ENCODE measurements around the gene LSP1. TPM values are rescaled to one million over a fixed set of nuclear protein-coding genes. Genes with fewer than 3 reads are reported as not detected.
"Not testable (repeated sequence)": the region's sequence is repeated elsewhere in the genome, so short reads cannot be mapped to it uniquely, and the experiment has no call there.

LSP1 gene
- polyA plus RNA-seq, 4 donors, result 4.5 to 45.1 (median 22.3) TPM

GRCh38 chr11:1812801-1813200 is 40.1 kb upstream of the LSP1 start:
- H3K4me1 ChIP-seq (ENCODE audit: control insufficient read depth in 3 of 3, insufficient read depth in 2 of 3, low read depth in 1 of 3, low read length in 2 of 3), result peaks cover 0 to 2% (median 0%) of the 10 kb centered on the region in 3 donors
- 79 to 93% (median 93%) methylated on average over 15 of the region's 15 CpGs for WGBS, 3 donors
- no peak for DNase-seq
- H3K4me3 ChIP-seq (ENCODE audit: low read depth in 1 of 3, low read length in 3 of 3), result no peak overlapping the region
- FAIRE-seq, result no peak
- no peak overlapping the region for H3K27ac ChIP-seq (ENCODE audit: low read depth in 1 of 3, low read length in 2 of 3)
- peaks cover 0 to 7% (median 0%) of the 10 kb centered on the region in 3 donors for H3K27me3 ChIP-seq (ENCODE audit: control insufficient read depth in 3 of 3, insufficient read depth in 3 of 3, low read length in 3 of 3)
- no peaks in the 10 kb centered on the region for H3K36me3 ChIP-seq (ENCODE audit: control insufficient read depth in 3 of 3, insufficient read depth in 2 of 3, low read depth in 1 of 3, low read length in 3 of 3)
- peaks cover 0 to 14% of the 10 kb centered on the region in 2 donors for H3K9me3 ChIP-seq (ENCODE audit: control insufficient read depth in 2 of 2, insufficient read depth in 1 of 2, low read depth in 1 of 2, low read length in 1 of 2)

DNA sequence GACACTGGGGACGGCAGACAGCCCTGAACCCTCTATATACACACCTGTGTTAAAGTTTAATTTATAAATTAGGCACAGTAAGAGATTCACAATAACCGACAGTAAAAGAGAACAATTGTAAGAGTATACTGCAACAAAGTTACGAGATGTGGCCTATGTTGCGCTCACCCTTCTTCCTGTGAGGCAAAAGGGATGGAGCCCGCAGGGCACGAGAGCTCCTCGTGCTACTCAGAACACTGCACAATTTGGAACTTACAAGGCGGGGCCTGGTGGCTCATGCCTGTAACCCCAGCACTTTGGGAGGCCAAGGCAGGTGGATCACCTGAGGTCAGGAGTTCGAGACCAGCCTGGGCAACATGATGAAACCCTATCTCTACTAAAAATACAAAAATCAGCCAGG is 39.5 kb upstream of the LSP1 start:
- 86 to 92% (median 87%) methylated on average over 9 of the region's 9 CpGs for WGBS, 3 donors
- not testable (repeated sequence) for H3K36me3 ChIP-seq (ENCODE audit: control insufficient read depth in 3 of 3, insufficient read depth in 2 of 3, low read depth in 1 of 3, low read length in 3 of 3); FAIRE-seq; H3K4me3 ChIP-seq (ENCODE audit: low read depth in 1 of 3, low read length in 3 of 3); H3K27me3 ChIP-seq (ENCODE audit: control insufficient read depth in 3 of 3, insufficient read depth in 3 of 3, low read length in 3 of 3); DNase-seq; H3K4me1 ChIP-seq (ENCODE audit: control insufficient read depth in 3 of 3, insufficient read depth in 2 of 3, low read depth in 1 of 3, low read length in 2 of 3); H3K27ac ChIP-seq (ENCODE audit: low read depth in 1 of 3, low read length in 2 of 3)
- peaks cover 0 to 18% of the 10 kb centered on the region in 2 donors for H3K9me3 ChIP-seq (ENCODE audit: control insufficient read depth in 2 of 2, insufficient read depth in 1 of 2, low read depth in 1 of 2, low read length in 1 of 2)

- no peak for FAIRE-seq
- 80 to 86% (median 83%) methylated on average over 9 to 10 of the region's 10 CpGs for WGBS, 3 donors
- Histone ChIP-seq H3K4me1 (ENCODE audit: control insufficient read depth in 3 of 3, insufficient read depth in 2 of 3, low read depth in 1 of 3, low read length in 2 of 3) (no peaks in the 10 kb centered on the region), H3K9me3 (ENCODE audit: control insufficient read depth in 2 of 2, insufficient read depth in 1 of 2, low read depth in 1 of 2, low read length in 1 of 2) (peaks cover 0 to 24% of the 10 kb centered on the region in 2 donors), H3K27me3 (ENCODE audit: control insufficient read depth in 3 of 3, insufficient read depth in 3 of 3, low read length in 3 of 3) (peaks cover 0 to 4% (median 0%) of the 10 kb centered on the region in 3 donors), H3K4me3 (ENCODE audit: low read depth in 1 of 3, low read length in 3 of 3) (no peak overlapping the region), H3K36me3 (ENCODE audit: control insufficient read depth in 3 of 3, insufficient read depth in 2 of 3, low read depth in 1 of 3, low read length in 3 of 3) (no peaks in the 10 kb centered on the region), H3K27ac (ENCODE audit: low read depth in 1 of 3, low read length in 2 of 3) (no peak overlapping the region)
- DNase-seq, result no peak
These were observed 38.2 kb upstream of the LSP1 start for GRCh38 chr11:1814691-1815090.

GRCh38 chr11:1815311-1815710 is 37.6 kb upstream of the LSP1 start:
- DNase-seq, result no peak
- no peak for FAIRE-seq
- 87 to 92% (median 87%) methylated on average over 8 of the region's 8 CpGs for WGBS, 3 donors

GRCh38 chr11:1815751-1816150 is 37.1 kb upstream of the LSP1 start:
- H3K9me3 ChIP-seq (ENCODE audit: control insufficient read depth in 2 of 2, insufficient read depth in 1 of 2, low read depth in 1 of 2, low read length in 1 of 2), result peaks cover 0 to 23% of the 10 kb centered on the region in 2 donors
- no peak for FAIRE-seq
- 79 to 84% (median 81%) methylated on average over 7 of the region's 7 CpGs for WGBS, 3 donors
- no peak for DNase-seq
- no peaks in the 10 kb centered on the region for H3K4me1 ChIP-seq (ENCODE audit: control insufficient read depth in 3 of 3, insufficient read depth in 2 of 3, low read depth in 1 of 3, low read length in 2 of 3)
- no peak overlapping the region for H3K4me3 ChIP-seq (ENCODE audit: low read depth in 1 of 3, low read length in 3 of 3)
- H3K27me3 ChIP-seq (ENCODE audit: control insufficient read depth in 3 of 3, insufficient read depth in 3 of 3, low read length in 3 of 3), result peaks cover 0 to 2% (median 0%) of the 10 kb centered on the region in 3 donors
- H3K27ac ChIP-seq (ENCODE audit: low read depth in 1 of 3, low read length in 2 of 3), result no peak overlapping the region
- no peaks in the 10 kb centered on the region for H3K36me3 ChIP-seq (ENCODE audit: control insufficient read depth in 3 of 3, insufficient read depth in 2 of 3, low read depth in 1 of 3, low read length in 3 of 3)

More at GRCh38 chr11:1815311-1815710, 37.6 kb upstream of the LSP1 start:
- Histone ChIP-seq H3K4me1 (ENCODE audit: control insufficient read depth in 3 of 3, insufficient read depth in 2 of 3, low read depth in 1 of 3, low read length in 2 of 3) (no peaks in the 10 kb centered on the region), H3K9me3 (ENCODE audit: control insufficient read depth in 2 of 2, insufficient read depth in 1 of 2, low read depth in 1 of 2, low read length in 1 of 2) (peaks cover 0 to 23% of the 10 kb centered on the region in 2 donors), H3K27ac (ENCODE audit: low read depth in 1 of 3, low read length in 2 of 3) (no peak overlapping the region), H3K4me3 (ENCODE audit: low read depth in 1 of 3, low read length in 3 of 3) (no peak overlapping the region), H3K36me3 (ENCODE audit: control insufficient read depth in 3 of 3, insufficient read depth in 2 of 3, low read depth in 1 of 3, low read length in 3 of 3) (no peaks in the 10 kb centered on the region), H3K27me3 (ENCODE audit: control insufficient read depth in 3 of 3, insufficient read depth in 3 of 3, low read length in 3 of 3) (peaks cover 0 to 4% (median 0%) of the 10 kb centered on the region in 3 donors)

DNA sequence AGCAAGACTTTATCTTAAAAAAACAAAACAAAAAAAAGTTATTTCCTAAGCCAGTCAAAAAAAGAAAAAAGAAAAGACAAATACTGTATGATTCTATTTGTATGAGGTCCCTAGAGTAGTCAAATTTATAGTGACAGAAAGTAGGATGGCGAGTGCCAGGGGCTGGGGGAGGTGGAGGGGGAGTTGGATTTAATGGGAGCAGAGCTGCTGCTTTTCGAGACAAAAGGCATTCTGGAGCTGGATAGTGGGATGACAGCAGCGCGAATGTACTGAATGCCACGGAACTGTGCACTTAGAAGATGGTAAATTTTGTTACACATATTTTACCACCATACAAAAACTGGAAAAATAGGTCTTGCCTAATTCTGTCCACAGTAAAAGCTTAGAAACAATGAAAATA is 35.9 kb upstream of the LSP1 start:
- WGBS, 3 donors, result 85 to 91% (median 87%) methylated on average over 5 of the region's 5 CpGs
- no peaks in the 10 kb centered on the region for H3K36me3 ChIP-seq (ENCODE audit: control insufficient read depth in 3 of 3, insufficient read depth in 2 of 3, low read depth in 1 of 3, low read length in 3 of 3)
- H3K27me3 ChIP-seq (ENCODE audit: control insufficient read depth in 3 of 3, insufficient read depth in 3 of 3, low read length in 3 of 3), result peaks cover 0 to 2% (median 0%) of the 10 kb centered on the region in 3 donors
- FAIRE-seq (no peak), DNase-seq (no peak)
- no peaks in the 10 kb centered on the region for H3K4me1 ChIP-seq (ENCODE audit: control insufficient read depth in 3 of 3, insufficient read depth in 2 of 3, low read depth in 1 of 3, low read length in 2 of 3)
- no peak overlapping the region for H3K27ac ChIP-seq (ENCODE audit: low read depth in 1 of 3, low read length in 2 of 3)
- no peak overlapping the region for H3K4me3 ChIP-seq (ENCODE audit: low read depth in 1 of 3, low read length in 3 of 3)
- H3K9me3 ChIP-seq (ENCODE audit: control insufficient read depth in 2 of 2, insufficient read depth in 1 of 2, low read depth in 1 of 2, low read length in 1 of 2), result peaks cover 0 to 21% of the 10 kb centered on the region in 2 donors

GRCh38 chr11:1817511-1817910 is 35.4 kb upstream of the LSP1 start:
- H3K36me3 ChIP-seq (ENCODE audit: control insufficient read depth in 3 of 3, insufficient read depth in 2 of 3, low read depth in 1 of 3, low read length in 3 of 3), result no peaks in the 10 kb centered on the region
- no peaks in the 10 kb centered on the region for H3K4me1 ChIP-seq (ENCODE audit: control insufficient read depth in 3 of 3, insufficient read depth in 2 of 3, low read depth in 1 of 3, low read length in 2 of 3)
- DNase-seq, result no peak
- FAIRE-seq, result no peak
- peaks cover 0 to 2% (median 0%) of the 10 kb centered on the region in 3 donors for H3K27me3 ChIP-seq (ENCODE audit: control insufficient read depth in 3 of 3, insufficient read depth in 3 of 3, low read length in 3 of 3)
- no peak overlapping the region for H3K4me3 ChIP-seq (ENCODE audit: low read depth in 1 of 3, low read length in 3 of 3)
- no peak overlapping the region for H3K27ac ChIP-seq (ENCODE audit: low read depth in 1 of 3, low read length in 2 of 3)
- WGBS, 3 donors, result 68 to 79% (median 73%) methylated on average over 1 of the region's 1 CpG
- peaks cover 0 to 18% of the 10 kb centered on the region in 2 donors for H3K9me3 ChIP-seq (ENCODE audit: control insufficient read depth in 2 of 2, insufficient read depth in 1 of 2, low read depth in 1 of 2, low read length in 1 of 2)

- no peak for FAIRE-seq
- no peaks in the 10 kb centered on the region for H3K36me3 ChIP-seq (ENCODE audit: control insufficient read depth in 3 of 3, insufficient read depth in 2 of 3, low read depth in 1 of 3, low read length in 3 of 3)
- 58 to 90% (median 89%) methylated on average over 3 of the region's 3 CpGs for WGBS, 3 donors
These were observed 33.8 kb upstream of the LSP1 start for GRCh38 chr11:1819074-1819473.

More at GRCh38 chr11:1819074-1819473, 33.8 kb upstream of the LSP1 start:
- H3K4me3 ChIP-seq (ENCODE audit: low read depth in 1 of 3, low read length in 3 of 3), result no peak overlapping the region
- no peak for DNase-seq
- no peak overlapping the region for H3K27ac ChIP-seq (ENCODE audit: low read depth in 1 of 3, low read length in 2 of 3)
- peaks cover 0 to 14% of the 10 kb centered on the region in 2 donors for H3K9me3 ChIP-seq (ENCODE audit: control insufficient read depth in 2 of 2, insufficient read depth in 1 of 2, low read depth in 1 of 2, low read length in 1 of 2)
- no peaks in the 10 kb centered on the region for H3K27me3 ChIP-seq (ENCODE audit: control insufficient read depth in 3 of 3, insufficient read depth in 3 of 3, low read length in 3 of 3)
- no peaks in the 10 kb centered on the region for H3K4me1 ChIP-seq (ENCODE audit: control insufficient read depth in 3 of 3, insufficient read depth in 2 of 3, low read depth in 1 of 3, low read length in 2 of 3)

Data from small intestine (tissue), 7 donors.